NCI-H2227 treated with DMSO at 0.1 percent for 48 hours (cell line): ENCODE data around the gene SCUBE2.
"Not testable (repeated sequence)": the region's sequence is repeated elsewhere in the genome, so short reads cannot be mapped to it uniquely, and the experiment has no call there.

Experiments
- DNase-seq: peaks from one replicate; lab custom pipeline; 2025; lab: John Stamatoyannopoulos, UW

SCUBE2 gene

GRCh38 chr11:9104580-9104979 is 13.2 kb upstream of the SCUBE2 start:
- DNase-seq = no peak

- DNase-seq = no peak
Measured at GRCh38 chr11:9103542-9104276, 12.3 kb upstream of the SCUBE2 start.

- DNase-seq = no peak
Measured at GRCh38 chr11:9099617-9100016, 8.2 kb upstream of the SCUBE2 start.

- DNase-seq = not testable (repeated sequence)
Measured at GRCh38 chr11:9098455-9098854, 7.1 kb upstream of the SCUBE2 start.

GRCh38 chr11:9097186-9097943 is 6.0 kb upstream of the SCUBE2 start:
- not testable (repeated sequence) for DNase-seq

- no peak for DNase-seq
Measured at GRCh38 chr11:9096427-9096826, 5.0 kb upstream of the SCUBE2 start.

- DNase-seq = no peak
Measured at GRCh38 chr11:9095421-9095820, 4.0 kb upstream of the SCUBE2 start.

GRCh38 chr11:9094420-9094819 is 3.0 kb upstream of the SCUBE2 start:
- no peak for DNase-seq

- peak; percentile 49 for DNase-seq
Measured at GRCh38 chr11:9092853-9093778, 1.7 kb upstream of the SCUBE2 start.

- no peak for DNase-seq
Measured at GRCh38 chr11:9092072-9092471, 673 bp upstream of the SCUBE2 start.

GRCh38 chr11:9090488-9091043 is 833 bp downstream of the SCUBE2 start:
- DNase-seq = no peak

GRCh38 chr11:9089636-9090035 is 1.8 kb downstream of the SCUBE2 start:
- DNase-seq = no peak

- no peak for DNase-seq
Measured at GRCh38 chr11:9089061-9089460, 2.3 kb downstream of the SCUBE2 start.

GRCh38 chr11:9082575-9082974 is 8.8 kb downstream of the SCUBE2 start:
- DNase-seq = no peak

- no peak for DNase-seq
Measured at GRCh38 chr11:9081153-9081552, 10.2 kb downstream of the SCUBE2 start.

GRCh38 chr11:9078113-9079086 is 13.0 kb downstream of the SCUBE2 start:
- no peak for DNase-seq

GRCh38 chr11:9077164-9077563 is 14.2 kb downstream of the SCUBE2 start:
- DNase-seq = no peak

GRCh38 chr11:9076661-9077060 is 14.7 kb downstream of the SCUBE2 start:
- DNase-seq = no peak

- no peak for DNase-seq
Measured at GRCh38 chr11:9076046-9076445, 15.4 kb downstream of the SCUBE2 start.

- no peak for DNase-seq
Measured at GRCh38 chr11:9075556-9075955, 15.8 kb downstream of the SCUBE2 start.
